ENCODE measurements around the gene C17orf78. TPM values are rescaled to one million over a fixed set of nuclear protein-coding genes. Genes with fewer than 3 reads are reported as not detected.
A peak's percentile ranks its signal among the peaks of the same experiment; 100 is the strongest.

The C17orf78 gene
- total and polyA plus RNA-seq, 9 donors = not detected

- H3K4me1 ChIP-seq (ENCODE audit: insufficient read depth) = peaks cover 1% of the 10 kb centered on the region
- no peak overlapping the region for H3K27ac ChIP-seq
- intact Hi-C loops (cut with DNase I) = no loop called here
- H3K27me3 ChIP-seq = no peaks in the 10 kb centered on the region
- WGBS, 3 donors = 79 to 91% (median 85%) methylated on average over 4 of the region's 4 CpGs
- no peak for TF ChIP-seq EP300 (IDR thresholded peaks at IDR 0.05)
- no peak for TF ChIP-seq POLR2A (IDR thresholded peaks at IDR 0.05)
- no peak for TF ChIP-seq CTCF (IDR thresholded peaks at IDR 0.05)
- no peaks in the 10 kb centered on the region for H3K9me3 ChIP-seq
- DNase-seq = no peak
- no peak overlapping the region for H3K4me3 ChIP-seq
- no peaks in the 10 kb centered on the region for H3K36me3 ChIP-seq
Measured at GRCh38 chr17:37361543-37361942, 14.2 kb upstream of the C17orf78 start.

GRCh38 chr17:37365589-37365988 is 10.2 kb upstream of the C17orf78 start:
- DNase-seq = no peak
- no peak overlapping the region for H3K4me3 ChIP-seq
- 63 to 82% (median 77%) methylated on average over 1 of the region's 1 CpG for WGBS, 3 donors
- no peaks in the 10 kb centered on the region for H3K9me3 ChIP-seq
- H3K27me3 ChIP-seq = no peaks in the 10 kb centered on the region
- no peaks in the 10 kb centered on the region for H3K4me1 ChIP-seq (ENCODE audit: insufficient read depth)
- H3K27ac ChIP-seq = no peak overlapping the region
- TF ChIP-seq POLR2A (IDR thresholded peaks at IDR 0.05) (no peak), EP300 (IDR thresholded peaks at IDR 0.05) (no peak), CTCF (IDR thresholded peaks at IDR 0.05) (no peak)
- no peaks in the 10 kb centered on the region for H3K36me3 ChIP-seq
- intact Hi-C loops (cut with DNase I) = no loop called here

GRCh38 chr17:37368577-37368976 is 7.2 kb upstream of the C17orf78 start:
- 84 to 90% (median 87%) methylated on average over 3 of the region's 3 CpGs for WGBS, 3 donors
- H3K4me3 ChIP-seq = no peak overlapping the region
- intact Hi-C loops (cut with DNase I) = no loop called here

GRCh38 chr17:37373530-37374159 is 2.1 kb upstream of the C17orf78 start:
- DNase-seq = peak; percentile 45 to 60 (median 56)
- intact Hi-C loops (cut with DNase I) = loop anchor here in 2 of 4 donors (10.0 kb wide), 2 partner anchors 71 to 759 kb away; no protein-coding TSS in a partner anchor
- H3K9me3 ChIP-seq = no peaks in the 10 kb centered on the region
- H3K27ac ChIP-seq = no peak overlapping the region
- H3K27me3 ChIP-seq = no peaks in the 10 kb centered on the region
- H3K4me1 ChIP-seq (ENCODE audit: insufficient read depth) = no peaks in the 10 kb centered on the region
- WGBS, 3 donors = 7 to 15% (median 11%) methylated on average over 4 of the region's 4 CpGs
- H3K4me3 ChIP-seq = no peak overlapping the region
- peak; percentile 64 to 90 (median 78) for TF ChIP-seq CTCF (IDR thresholded peaks at IDR 0.05)
- TF ChIP-seq EP300 (IDR thresholded peaks at IDR 0.05) = no peak
- H3K36me3 ChIP-seq = no peaks in the 10 kb centered on the region

More at GRCh38 chr17:37368577-37368976, 7.2 kb upstream of the C17orf78 start:
- no peaks in the 10 kb centered on the region for H3K4me1 ChIP-seq (ENCODE audit: insufficient read depth)
- TF ChIP-seq EP300 (IDR thresholded peaks at IDR 0.05) = no peak
- no peak for TF ChIP-seq POLR2A (IDR thresholded peaks at IDR 0.05)
- no peak for TF ChIP-seq CTCF (IDR thresholded peaks at IDR 0.05)
- H3K27me3 ChIP-seq = no peaks in the 10 kb centered on the region
- no peaks in the 10 kb centered on the region for H3K36me3 ChIP-seq
- H3K9me3 ChIP-seq = no peaks in the 10 kb centered on the region
- no peak for DNase-seq
- H3K27ac ChIP-seq = no peak overlapping the region

Data from ovary (tissue), 9 donors.